Measurements from ENCODE around the gene UPK2.
"Not testable (repeated sequence)": the region's sequence is repeated elsewhere in the genome, so short reads cannot be mapped to it uniquely, and the experiment has no call there.

The UPK2 gene

GRCh38 chr11:118938491-118939403 is 17.4 kb upstream of the UPK2 start:
- Histone ChIP-seq H3K36me3 (ENCODE audit: control insufficient read depth in 5 of 5, insufficient read depth in 5 of 5, low read length in 5 of 5) (no peaks in the 10 kb centered on the region), H3K27me3 (ENCODE audit: control insufficient read depth in 5 of 5, insufficient read depth in 4 of 5, low read length in 5 of 5) (peaks cover 0 to 24% (median 18%) of the 10 kb centered on the region in 5 donors), H3K9ac (ENCODE audit: low read length in 5 of 5) (no peak overlapping the region), H3K4me3 (ENCODE audit: low read depth in 1 of 5, low read length in 5 of 5) (no peak overlapping the region), H3K4me1 (ENCODE audit: control insufficient read depth in 5 of 5, insufficient read depth in 5 of 5, low read length in 5 of 5) (peaks cover 0 to 12% (median 7%) of the 10 kb centered on the region in 5 donors), H3K9me3 (ENCODE audit: control insufficient read depth in 5 of 5, low read length in 5 of 5) (no peaks in the 10 kb centered on the region), H3K27ac (ENCODE audit: low read depth, low read length) (no peak overlapping the region)

GRCh38 chr11:118939404-118939915 is 16.6 kb upstream of the UPK2 start:
- peaks cover 0 to 12% (median 7%) of the 10 kb centered on the region in 5 donors for H3K4me1 ChIP-seq (ENCODE audit: control insufficient read depth in 5 of 5, insufficient read depth in 5 of 5, low read length in 5 of 5)

GRCh38 chr11:118939953-118940598 is 16.0 kb upstream of the UPK2 start:
- Histone ChIP-seq H3K27me3 (ENCODE audit: control insufficient read depth in 5 of 5, insufficient read depth in 4 of 5, low read length in 5 of 5) (peaks cover 0 to 24% (median 18%) of the 10 kb centered on the region in 5 donors), H3K36me3 (ENCODE audit: control insufficient read depth in 5 of 5, insufficient read depth in 5 of 5, low read length in 5 of 5) (no peaks in the 10 kb centered on the region), H3K4me1 (ENCODE audit: control insufficient read depth in 5 of 5, insufficient read depth in 5 of 5, low read length in 5 of 5) (peaks cover 0 to 12% (median 7%) of the 10 kb centered on the region in 5 donors), H3K9ac (ENCODE audit: low read length in 5 of 5) (no peak overlapping the region), H3K9me3 (ENCODE audit: control insufficient read depth in 5 of 5, low read length in 5 of 5) (no peaks in the 10 kb centered on the region), H3K27ac (ENCODE audit: low read depth, low read length) (no peak overlapping the region), H3K4me3 (ENCODE audit: low read depth in 1 of 5, low read length in 5 of 5) (no peak overlapping the region)

More at GRCh38 chr11:118939404-118939915, 16.6 kb upstream of the UPK2 start:
- H3K9ac ChIP-seq (ENCODE audit: low read length in 5 of 5) = no peak overlapping the region
- peaks cover 0 to 24% (median 18%) of the 10 kb centered on the region in 5 donors for H3K27me3 ChIP-seq (ENCODE audit: control insufficient read depth in 5 of 5, insufficient read depth in 4 of 5, low read length in 5 of 5)
- no peaks in the 10 kb centered on the region for H3K9me3 ChIP-seq (ENCODE audit: control insufficient read depth in 5 of 5, low read length in 5 of 5)
- H3K36me3 ChIP-seq (ENCODE audit: control insufficient read depth in 5 of 5, insufficient read depth in 5 of 5, low read length in 5 of 5) = no peaks in the 10 kb centered on the region
- H3K27ac ChIP-seq (ENCODE audit: low read depth, low read length) = no peak overlapping the region
- H3K4me3 ChIP-seq (ENCODE audit: low read depth in 1 of 5, low read length in 5 of 5) = no peak overlapping the region

GRCh38 chr11:118947091-118947490 is 9.0 kb upstream of the UPK2 start:
- Histone ChIP-seq H3K9ac (ENCODE audit: low read length in 5 of 5) (no peak overlapping the region), H3K27me3 (ENCODE audit: control insufficient read depth in 5 of 5, insufficient read depth in 4 of 5, low read length in 5 of 5) (no peaks in the 10 kb centered on the region), H3K9me3 (ENCODE audit: control insufficient read depth in 5 of 5, low read length in 5 of 5) (no peaks in the 10 kb centered on the region), H3K4me1 (ENCODE audit: control insufficient read depth in 5 of 5, insufficient read depth in 5 of 5, low read length in 5 of 5) (no peaks in the 10 kb centered on the region), H3K27ac (ENCODE audit: low read depth, low read length) (no peak overlapping the region), H3K36me3 (ENCODE audit: control insufficient read depth in 5 of 5, insufficient read depth in 5 of 5, low read length in 5 of 5) (no peaks in the 10 kb centered on the region), H3K4me3 (ENCODE audit: low read depth in 1 of 5, low read length in 5 of 5) (no peak overlapping the region)

- H3K9me3 ChIP-seq (ENCODE audit: control insufficient read depth in 5 of 5, low read length in 5 of 5) = no peaks in the 10 kb centered on the region
- H3K36me3 ChIP-seq (ENCODE audit: control insufficient read depth in 5 of 5, insufficient read depth in 5 of 5, low read length in 5 of 5) = no peaks in the 10 kb centered on the region
- no peaks in the 10 kb centered on the region for H3K4me1 ChIP-seq (ENCODE audit: control insufficient read depth in 5 of 5, insufficient read depth in 5 of 5, low read length in 5 of 5)
- peaks cover 0 to 1% (median 0%) of the 10 kb centered on the region in 5 donors for H3K27me3 ChIP-seq (ENCODE audit: control insufficient read depth in 5 of 5, insufficient read depth in 4 of 5, low read length in 5 of 5)
- no peak overlapping the region for H3K27ac ChIP-seq (ENCODE audit: low read depth, low read length)
- no peak overlapping the region for H3K9ac ChIP-seq (ENCODE audit: low read length in 5 of 5)
- no peak overlapping the region for H3K4me3 ChIP-seq (ENCODE audit: low read depth in 1 of 5, low read length in 5 of 5)
Measured at GRCh38 chr11:118948000-118948399, 8.1 kb upstream of the UPK2 start.

- H3K9me3 ChIP-seq (ENCODE audit: control insufficient read depth in 5 of 5, low read length in 5 of 5) = no peaks in the 10 kb centered on the region
- peaks cover 0 to 4% (median 3%) of the 10 kb centered on the region in 5 donors for H3K27me3 ChIP-seq (ENCODE audit: control insufficient read depth in 5 of 5, insufficient read depth in 4 of 5, low read length in 5 of 5)
- H3K36me3 ChIP-seq (ENCODE audit: control insufficient read depth in 5 of 5, insufficient read depth in 5 of 5, low read length in 5 of 5) = no peaks in the 10 kb centered on the region
- no peak overlapping the region for H3K27ac ChIP-seq (ENCODE audit: low read depth, low read length)
- no peak overlapping the region for H3K9ac ChIP-seq (ENCODE audit: low read length in 5 of 5)
- no peaks in the 10 kb centered on the region for H3K4me1 ChIP-seq (ENCODE audit: control insufficient read depth in 5 of 5, insufficient read depth in 5 of 5, low read length in 5 of 5)
- H3K4me3 ChIP-seq (ENCODE audit: low read depth in 1 of 5, low read length in 5 of 5) = no peak overlapping the region
Measured at GRCh38 chr11:118953265-118953664, 2.8 kb upstream of the UPK2 start.

GRCh38 chr11:118953976-118954375 is 2.1 kb upstream of the UPK2 start:
- H3K36me3 ChIP-seq (ENCODE audit: control insufficient read depth in 5 of 5, insufficient read depth in 5 of 5, low read length in 5 of 5); H3K27me3 ChIP-seq (ENCODE audit: control insufficient read depth in 5 of 5, insufficient read depth in 4 of 5, low read length in 5 of 5); H3K4me3 ChIP-seq (ENCODE audit: low read depth in 1 of 5, low read length in 5 of 5); H3K9me3 ChIP-seq (ENCODE audit: control insufficient read depth in 5 of 5, low read length in 5 of 5); H3K27ac ChIP-seq (ENCODE audit: low read depth, low read length); H3K9ac ChIP-seq (ENCODE audit: low read length in 5 of 5); H3K4me1 ChIP-seq (ENCODE audit: control insufficient read depth in 5 of 5, insufficient read depth in 5 of 5, low read length in 5 of 5): not testable (repeated sequence)

- no peaks in the 10 kb centered on the region for H3K4me1 ChIP-seq (ENCODE audit: control insufficient read depth in 5 of 5, insufficient read depth in 5 of 5, low read length in 5 of 5)
- no peaks in the 10 kb centered on the region for H3K36me3 ChIP-seq (ENCODE audit: control insufficient read depth in 5 of 5, insufficient read depth in 5 of 5, low read length in 5 of 5)
- no peaks in the 10 kb centered on the region for H3K9me3 ChIP-seq (ENCODE audit: control insufficient read depth in 5 of 5, low read length in 5 of 5)
- H3K27ac ChIP-seq (ENCODE audit: low read depth, low read length) = no peak overlapping the region
- H3K27me3 ChIP-seq (ENCODE audit: control insufficient read depth in 5 of 5, insufficient read depth in 4 of 5, low read length in 5 of 5) = peaks cover 0 to 6% (median 3%) of the 10 kb centered on the region in 5 donors
- H3K9ac ChIP-seq (ENCODE audit: low read length in 5 of 5) = no peak overlapping the region
- H3K4me3 ChIP-seq (ENCODE audit: low read depth in 1 of 5, low read length in 5 of 5) = no peak overlapping the region
Measured at GRCh38 chr11:118956847-118957469, 860 bp downstream of the UPK2 start.

- Histone ChIP-seq H3K27me3 (ENCODE audit: control insufficient read depth in 5 of 5, insufficient read depth in 4 of 5, low read length in 5 of 5) (peaks cover 0 to 6% (median 3%) of the 10 kb centered on the region in 5 donors), H3K4me1 (ENCODE audit: control insufficient read depth in 5 of 5, insufficient read depth in 5 of 5, low read length in 5 of 5) (no peaks in the 10 kb centered on the region), H3K27ac (ENCODE audit: low read depth, low read length) (no peak overlapping the region), H3K4me3 (ENCODE audit: low read depth in 1 of 5, low read length in 5 of 5) (no peak overlapping the region), H3K9me3 (ENCODE audit: control insufficient read depth in 5 of 5, low read length in 5 of 5) (no peaks in the 10 kb centered on the region), H3K9ac (ENCODE audit: low read length in 5 of 5) (no peak overlapping the region), H3K36me3 (ENCODE audit: control insufficient read depth in 5 of 5, insufficient read depth in 5 of 5, low read length in 5 of 5) (no peaks in the 10 kb centered on the region)
Measured at GRCh38 chr11:118957549-118957948, 1.5 kb downstream of the UPK2 start.

All from subcutaneous abdominal adipose tissue (tissue), 5 donors.